HEK293 (cell line): ENCODE results near the gene ZNF573.

ENCODE experiments used
- CTCF ChIA-PET: fragments of 350-600 bp; formaldehyde crosslinking; extraction: SDS; loops from one replicate; lab custom pipeline; 2021; ENCODE audit warnings: antibody characterized with exemption; lab: Yijun Ruan, JAX
- POLR2A ChIA-PET: fragments of 300-600 bp; formaldehyde crosslinking; extraction: SDS; loops from one replicate; lab custom pipeline; 2020; ENCODE audit warnings: antibody characterized with exemption, inconsistent platforms; lab: Yijun Ruan, JAX
- H3K27ac ChIP-seq: fragments of 200-500 bp; sonication (Bioruptor generic); 2 replicates; pipeline ENCODE4 v1.5.1; 2014; ENCODE audit warnings: low read depth, low read length, control low read depth, inconsistent platforms; ENCODE audit errors: extremely low read depth
- H3K36me3 ChIP-seq, 2 experiments: fragments of 200-500 bp in 1 of 2; sonication (Bioruptor generic) in 1 of 2; 1 replicate in 1 of 2; 2 replicates in 1 of 2; pipeline ENCODE4 v1.5.1; 2014 to 2017; ENCODE audit warnings: inconsistent platforms in 2 of 2, low read length in 2 of 2; ENCODE audit not compliant: control insufficient read depth in 2 of 2, insufficient read depth in 1 of 2
- H3K4me1 ChIP-seq: fragments of 200-500 bp; sonication (Bioruptor generic); 2 replicates; pipeline ENCODE4 v1.5.1; 2014; ENCODE audit warnings: mild to moderate bottlenecking, low read length, inconsistent platforms; ENCODE audit not compliant: control insufficient read depth, insufficient read depth
- H3K4me3 ChIP-seq: 2 replicates; pipeline ENCODE4 v1.5.1; 2011; ENCODE audit warnings: low read depth, mild to moderate bottlenecking, control low read depth, low read length, moderate library complexity
- H3K9me3 ChIP-seq: fragments of 200-500 bp; sonication (Bioruptor generic); 2 replicates; pipeline ENCODE4 v1.5.1; 2014; ENCODE audit warnings: low read depth, low read length, inconsistent platforms; ENCODE audit not compliant: control insufficient read depth, insufficient read depth
- BCL11B ChIP-seq: fragments of 450-650 bp; formaldehyde crosslinking; IDR thresholded peaks from 2 replicates; pipeline ENCODE4 v1.5.1; 2016; ENCODE audit warnings: low read depth, missing biosample characterization, missing genetic modification characterization
- KLF1 ChIP-seq: fragments of 450-650 bp; formaldehyde crosslinking; IDR thresholded peaks from 2 replicates; pipeline ENCODE4 v1.5.1; 2016; ENCODE audit warnings: missing biosample characterization, missing genetic modification characterization
- OVOL3 ChIP-seq: fragments of 450-650 bp; formaldehyde crosslinking; IDR thresholded peaks from 2 replicates; pipeline ENCODE4 v1.5.1; 2016; ENCODE audit warnings: missing biosample characterization, missing genetic modification characterization
- SP2 ChIP-seq: fragments of 450-650 bp; formaldehyde crosslinking; IDR thresholded peaks from 2 replicates; pipeline ENCODE4 v1.5.1; 2016; ENCODE audit warnings: missing biosample characterization, missing genetic modification characterization
- ZBTB1 ChIP-seq: fragments of 450-650 bp; formaldehyde crosslinking; IDR thresholded peaks from 2 replicates; pipeline ENCODE4 v1.5.1; 2016; ENCODE audit warnings: missing biosample characterization, missing genetic modification characterization
- ZBTB21 ChIP-seq: fragments of 450-650 bp; formaldehyde crosslinking; IDR thresholded peaks from 2 replicates; pipeline ENCODE4 v1.5.1; 2017; ENCODE audit warnings: missing biosample characterization, missing genetic modification characterization
- ZNF112 ChIP-seq: fragments of 450-650 bp; formaldehyde crosslinking; IDR thresholded peaks from 2 replicates; pipeline ENCODE4 v1.5.0; 2017; ENCODE audit warnings: missing biosample characterization, missing genetic modification characterization
- ZNF114 ChIP-seq: fragments of 450-650 bp; formaldehyde crosslinking; IDR thresholded peaks from 2 replicates; pipeline ENCODE4 v1.5.0; 2017; ENCODE audit warnings: missing biosample characterization, missing genetic modification characterization
- ZNF133 ChIP-seq: fragments of 450-650 bp; formaldehyde crosslinking; IDR thresholded peaks from 2 replicates; pipeline ENCODE4 v1.5.1; 2016; ENCODE audit warnings: missing biosample characterization, missing genetic modification characterization
- ZNF155 ChIP-seq: fragments of 450-650 bp; formaldehyde crosslinking; IDR thresholded peaks from 2 replicates; pipeline ENCODE4 v1.5.1; 2016; ENCODE audit warnings: missing biosample characterization, missing genetic modification characterization
- ZNF169 ChIP-seq: fragments of 450-650 bp; formaldehyde crosslinking; IDR thresholded peaks from 2 replicates; pipeline ENCODE4 v1.5.1; 2016; ENCODE audit warnings: missing biosample characterization, missing genetic modification characterization
- ZNF2 ChIP-seq: fragments of 450-650 bp; formaldehyde crosslinking; IDR thresholded peaks from 2 replicates; pipeline ENCODE4 v1.5.1; 2016; ENCODE audit warnings: missing biosample characterization, missing genetic modification characterization
- ZNF248 ChIP-seq: fragments of 450-650 bp; formaldehyde crosslinking; IDR thresholded peaks from 2 replicates; pipeline ENCODE4 v1.5.1; 2017; ENCODE audit warnings: missing biosample characterization, missing genetic modification characterization
- ZNF292 ChIP-seq: fragments of 450-650 bp; formaldehyde crosslinking; IDR thresholded peaks from 2 replicates; pipeline ENCODE4 v1.5.1; 2016; ENCODE audit warnings: low read depth, missing biosample characterization, missing genetic modification characterization, borderline replicate concordance
- ZNF561 ChIP-seq: fragments of 450-650 bp; IDR thresholded peaks from 2 replicates; pipeline ENCODE4 v1.5.1; 2018; ENCODE audit warnings: missing biosample characterization, missing genetic modification characterization, borderline replicate concordance
- ZNF596 ChIP-seq: fragments of 450-650 bp; IDR thresholded peaks from 2 replicates; pipeline ENCODE4 v1.5.0; 2018; ENCODE audit warnings: missing biosample characterization, mild to moderate bottlenecking, missing genetic modification characterization, moderate library complexity
- ZNF600 ChIP-seq: fragments of 450-650 bp; formaldehyde crosslinking; IDR thresholded peaks from 2 replicates; pipeline ENCODE4 v1.5.1; 2016; ENCODE audit warnings: missing biosample characterization, missing genetic modification characterization
- ZNF654 ChIP-seq: fragments of 450-650 bp; formaldehyde crosslinking; IDR thresholded peaks from 2 replicates; pipeline ENCODE4 v1.5.1; 2016; ENCODE audit warnings: low read depth, missing biosample characterization, missing genetic modification characterization
- ZNF658 ChIP-seq: fragments of 450-650 bp; formaldehyde crosslinking; IDR thresholded peaks from 2 replicates; pipeline ENCODE4; 2016; ENCODE audit warnings: missing biosample characterization, missing genetic modification characterization
- ZNF670 ChIP-seq: fragments of 450-650 bp; formaldehyde crosslinking; IDR thresholded peaks from 2 replicates; pipeline ENCODE4 v1.5.1; 2016; ENCODE audit warnings: missing biosample characterization, missing genetic modification characterization, low read depth
- ZNF785 ChIP-seq: fragments of 450-650 bp; formaldehyde crosslinking; IDR thresholded peaks from 2 replicates; pipeline ENCODE4 v1.5.1; 2016; ENCODE audit warnings: missing biosample characterization, missing genetic modification characterization
- ZNF843 ChIP-seq: fragments of 450-650 bp; formaldehyde crosslinking; IDR thresholded peaks from 2 replicates; pipeline ENCODE4 v1.5.1; 2016; ENCODE audit warnings: missing biosample characterization, missing genetic modification characterization
- TF ChIP-seq, protein P1 (sequence below): fragments of 450-650 bp; IDR thresholded peaks from 2 replicates; pipeline ENCODE4 v1.5.1; 2018; ENCODE audit warnings: missing biosample characterization, missing genetic modification characterization
- TF ChIP-seq, protein P2 (sequence below): fragments of 450-650 bp; formaldehyde crosslinking; IDR thresholded peaks from 2 replicates; pipeline ENCODE4 v1.5.1; 2016; ENCODE audit warnings: missing biosample characterization, missing genetic modification characterization
- TF ChIP-seq, protein P3 (sequence below): sonication (generic); formaldehyde crosslinking; IDR thresholded peaks from 2 replicates; pipeline ENCODE4 v1.8.1; 2022; ENCODE audit warnings: mild to moderate bottlenecking, moderate library complexity, missing genetic modification reagents
- TF ChIP-seq, protein P4 (sequence below): fragments of 450-650 bp; formaldehyde crosslinking; optimal IDR thresholded peaks from 2 replicates; pipeline ENCODE3; 2016; ENCODE audit warnings: missing biosample characterization, mild to moderate bottlenecking, missing genetic modification characterization
- TF ChIP-seq, protein P5 (sequence below): fragments of 450-650 bp; formaldehyde crosslinking; IDR thresholded peaks from 2 replicates; pipeline ENCODE4 v1.5.1; 2016; ENCODE audit warnings: missing biosample characterization, missing genetic modification characterization

Gene ZNF573

DNA sequence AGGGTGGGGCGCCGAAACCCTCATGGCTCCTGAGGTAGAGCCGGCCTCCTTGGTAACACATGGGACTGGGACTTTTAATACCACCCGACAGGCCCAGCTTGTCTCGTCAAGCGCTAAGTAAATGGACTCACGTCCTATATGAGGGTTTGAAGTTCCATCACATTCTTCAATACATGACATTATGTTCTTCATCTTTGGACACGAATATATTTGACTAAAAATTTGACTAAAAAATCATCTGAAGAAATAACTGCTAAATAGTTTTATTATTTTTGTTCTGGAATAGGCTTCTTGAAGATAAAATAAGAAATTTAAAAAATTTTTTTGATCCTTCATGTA, 59.5 kb downstream of the ZNF573 start (continued):
- TF ChIP-seq, protein P1, sequence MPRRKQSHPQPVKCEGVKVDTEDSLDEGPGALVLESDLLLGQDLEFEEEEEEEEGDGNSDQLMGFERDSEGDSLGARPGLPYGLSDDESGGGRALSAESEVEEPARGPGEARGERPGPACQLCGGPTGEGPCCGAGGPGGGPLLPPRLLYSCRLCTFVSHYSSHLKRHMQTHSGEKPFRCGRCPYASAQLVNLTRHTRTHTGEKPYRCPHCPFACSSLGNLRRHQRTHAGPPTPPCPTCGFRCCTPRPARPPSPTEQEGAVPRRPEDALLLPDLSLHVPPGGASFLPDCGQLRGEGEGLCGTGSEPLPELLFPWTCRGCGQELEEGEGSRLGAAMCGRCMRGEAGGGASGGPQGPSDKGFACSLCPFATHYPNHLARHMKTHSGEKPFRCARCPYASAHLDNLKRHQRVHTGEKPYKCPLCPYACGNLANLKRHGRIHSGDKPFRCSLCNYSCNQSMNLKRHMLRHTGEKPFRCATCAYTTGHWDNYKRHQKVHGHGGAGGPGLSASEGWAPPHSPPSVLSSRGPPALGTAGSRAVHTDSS (tag by site-specific recombination), result peak; percentile 60; the same call in 1 of the 2 replicates
- TF ChIP-seq, all 188 proteins: peak for 12

DNA sequence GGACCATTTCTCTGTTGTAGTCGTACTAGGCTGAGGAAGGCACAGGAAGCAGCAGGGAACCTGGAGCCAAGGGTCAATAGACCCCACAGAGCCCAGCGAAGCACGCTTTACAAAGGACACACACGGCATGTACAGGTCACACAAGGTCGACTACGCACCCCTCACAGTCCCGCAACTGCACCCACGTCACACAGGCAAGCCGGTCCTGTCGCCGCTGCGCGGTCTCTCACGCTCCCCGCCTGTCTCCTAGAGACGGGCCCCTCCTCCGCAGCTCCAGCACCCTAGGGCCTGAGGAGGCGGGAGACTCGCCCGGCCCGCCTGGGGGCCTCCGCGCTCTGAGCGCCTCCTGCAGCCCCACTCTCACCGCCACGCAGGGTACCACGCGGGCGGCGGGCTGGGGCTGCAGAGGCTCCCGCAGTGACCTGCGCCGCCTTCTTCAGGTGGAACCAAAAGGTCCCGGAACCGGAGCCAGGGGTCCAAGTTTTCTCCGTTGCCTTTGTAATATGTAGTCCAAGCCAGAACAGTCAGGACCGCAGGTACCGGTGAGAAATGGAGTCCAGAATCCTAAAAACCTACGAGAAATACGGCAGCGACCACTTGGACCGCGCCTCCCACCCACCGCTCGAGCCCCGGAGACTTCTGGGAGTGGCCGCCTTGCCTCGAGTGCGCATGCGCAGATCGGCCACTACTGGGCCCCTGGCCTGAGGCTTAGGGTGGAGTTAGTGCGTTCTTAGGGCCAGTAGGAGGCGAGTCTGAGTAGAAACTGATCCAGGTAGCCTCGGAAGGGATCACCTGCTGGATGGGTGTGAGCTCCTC, 60.1 kb downstream of the ZNF573 start, which contains the start of gene ZNF607:
ZNF607 (minus strand) TSS at position 651 of the 816 bp plus-strand sequence. CDS start 8,143 bp downstream, outside the sequence.
- Histone ChIP-seq H3K4me3 (peak within 1 kb of the TSS; percentile 69), H3K27ac (peak within 1 kb of the TSS; percentile 89), H3K9me3 (peaks cover 18% of the 10 kb centered on the region; the same call in 1 of the 2 replicates), H3K36me3 (peaks cover 20 to 30% of the 10 kb centered on the region in 2 experiments), H3K4me1 (peaks cover 6% of the 10 kb centered on the region)
- ChIA-PET CTCF (interaction anchor here (0.6 to 1.3 kb wide), 6 partner anchors 12 to 239 kb away, joined by 3 to 5 read pairs (median 3); partner anchors contain the start of genes ZNF540 and ZNF571), POLR2A (interaction anchor here (0.7 to 2.0 kb wide), 10 partner anchors 11 to 402 kb away, joined by 3 to 12 read pairs (median 4); partner anchors contain the start of genes SIPA1L3, ZFP30, ZNF527 and ZNF540)
- TF ChIP-seq ZNF658 (tag by site-specific recombination) (no peak), ZNF596 (tag by site-specific recombination) (no peak), OVOL3 (peak; percentile 9; the same call in 1 of the 2 replicates), ZNF561 (tag by site-specific recombination) (peak; percentile 82), ZNF114 (tag by site-specific recombination) (no peak), ZNF654 (peak; percentile 24; the same call in 1 of the 2 replicates), ZBTB21 (tag by site-specific recombination) (peak; percentile 69), ZNF169 (tag by site-specific recombination) (peak; percentile 19; the same call in 1 of the 2 replicates), ZNF133 (tag by site-specific recombination) (peak; percentile 30; the same call in 1 of the 2 replicates), ZNF292 (tag by site-specific recombination) (no peak), ZBTB1 (0 out of 2 replicates have a peak, but pooled peaks have one; percentile 73), ZNF112 (tag by site-specific recombination) (no peak), ZNF600 (tag by site-specific recombination) (peak; percentile 39; the same call in 1 of the 2 replicates), BCL11B (0 out of 2 replicates have a peak, but pooled peaks have one; percentile 3), ZNF155 (tag by site-specific recombination) (no peak; the same call in 1 of the 2 replicates), ZNF670 (tag by site-specific recombination) (no peak), ZNF248 (tag by site-specific recombination) (no peak), ZNF785 (tag by site-specific recombination) (0 out of 2 replicates have a peak, but pooled peaks have one; percentile 69), KLF1 (peak; percentile 77), ZNF843 (tag by site-specific recombination) (no peak; the same call in 1 of the 2 replicates), SP2 (peak; percentile 68), ZNF2 (tag by site-specific recombination) (peak; percentile 81; the same call in 1 of the 2 replicates)
- TF ChIP-seq, protein P2, sequence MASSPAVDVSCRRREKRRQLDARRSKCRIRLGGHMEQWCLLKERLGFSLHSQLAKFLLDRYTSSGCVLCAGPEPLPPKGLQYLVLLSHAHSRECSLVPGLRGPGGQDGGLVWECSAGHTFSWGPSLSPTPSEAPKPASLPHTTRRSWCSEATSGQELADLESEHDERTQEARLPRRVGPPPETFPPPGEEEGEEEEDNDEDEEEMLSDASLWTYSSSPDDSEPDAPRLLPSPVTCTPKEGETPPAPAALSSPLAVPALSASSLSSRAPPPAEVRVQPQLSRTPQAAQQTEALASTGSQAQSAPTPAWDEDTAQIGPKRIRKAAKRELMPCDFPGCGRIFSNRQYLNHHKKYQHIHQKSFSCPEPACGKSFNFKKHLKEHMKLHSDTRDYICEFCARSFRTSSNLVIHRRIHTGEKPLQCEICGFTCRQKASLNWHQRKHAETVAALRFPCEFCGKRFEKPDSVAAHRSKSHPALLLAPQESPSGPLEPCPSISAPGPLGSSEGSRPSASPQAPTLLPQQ (tag by site-specific recombination), result peak; percentile 91
- TF ChIP-seq, protein P3, sequence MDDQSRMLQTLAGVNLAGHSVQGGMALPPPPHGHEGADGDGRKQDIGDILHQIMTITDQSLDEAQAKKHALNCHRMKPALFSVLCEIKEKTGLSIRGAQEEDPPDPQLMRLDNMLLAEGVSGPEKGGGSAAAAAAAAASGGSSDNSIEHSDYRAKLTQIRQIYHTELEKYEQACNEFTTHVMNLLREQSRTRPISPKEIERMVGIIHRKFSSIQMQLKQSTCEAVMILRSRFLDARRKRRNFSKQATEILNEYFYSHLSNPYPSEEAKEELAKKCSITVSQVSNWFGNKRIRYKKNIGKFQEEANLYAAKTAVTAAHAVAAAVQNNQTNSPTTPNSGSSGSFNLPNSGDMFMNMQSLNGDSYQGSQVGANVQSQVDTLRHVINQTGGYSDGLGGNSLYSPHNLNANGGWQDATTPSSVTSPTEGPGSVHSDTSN (CRISPR knock-in tag), result no peak
- TF ChIP-seq, protein P4, sequence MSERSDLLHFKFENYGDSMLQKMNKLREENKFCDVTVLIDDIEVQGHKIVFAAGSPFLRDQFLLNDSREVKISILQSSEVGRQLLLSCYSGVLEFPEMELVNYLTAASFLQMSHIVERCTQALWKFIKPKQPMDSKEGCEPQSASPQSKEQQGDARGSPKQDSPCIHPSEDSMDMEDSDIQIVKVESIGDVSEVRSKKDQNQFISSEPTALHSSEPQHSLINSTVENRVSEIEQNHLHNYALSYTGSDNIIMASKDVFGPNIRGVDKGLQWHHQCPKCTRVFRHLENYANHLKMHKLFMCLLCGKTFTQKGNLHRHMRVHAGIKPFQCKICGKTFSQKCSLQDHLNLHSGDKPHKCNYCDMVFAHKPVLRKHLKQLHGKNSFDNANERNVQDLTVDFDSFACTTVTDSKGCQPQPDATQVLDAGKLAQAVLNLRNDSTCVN (tag by site-specific recombination), result peak; percentile 65
- TF ChIP-seq, protein P5, sequence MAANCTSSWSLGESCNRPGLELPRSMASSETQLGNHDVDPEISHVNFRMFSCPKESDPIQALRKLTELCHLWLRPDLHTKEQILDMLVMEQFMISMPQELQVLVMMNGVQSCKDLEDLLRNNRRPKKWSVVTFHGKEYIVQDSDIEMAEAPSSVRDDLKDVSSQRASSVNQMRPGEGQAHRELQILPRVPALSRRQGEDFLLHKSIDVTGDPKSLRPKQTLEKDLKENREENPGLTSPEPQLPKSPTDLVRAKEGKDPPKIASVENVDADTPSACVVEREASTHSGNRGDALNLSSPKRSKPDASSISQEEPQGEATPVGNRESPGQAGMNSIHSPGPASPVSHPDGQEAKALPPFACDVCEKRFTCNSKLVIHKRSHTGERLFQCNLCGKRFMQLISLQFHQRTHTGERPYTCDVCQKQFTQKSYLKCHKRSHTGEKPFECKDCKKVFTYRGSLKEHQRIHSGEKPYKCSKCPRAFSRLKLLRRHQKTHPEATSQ, result 0 out of 2 replicates have a peak, but pooled peaks have one; percentile 74
